BLaER1 (cell line): ENCODE measurements around the gene CBX1.
A peak's percentile ranks its signal among the peaks of the same experiment; 100 is the strongest.

Experiments
- H3K27ac ChIP-seq: shearing (Covaris generic); formaldehyde crosslinking; 2 replicates; pipeline ENCODE4 v1.8.1; 2022
- H3K27me3 ChIP-seq: shearing (Covaris generic); formaldehyde crosslinking; 2 replicates; pipeline ENCODE4 v1.8.1; 2022
- H3K36me3 ChIP-seq: shearing (Covaris generic); formaldehyde crosslinking; 2 replicates; pipeline ENCODE4 v1.8.1; 2022
- H3K4me1 ChIP-seq: shearing (Covaris generic); formaldehyde crosslinking; 2 replicates; pipeline ENCODE4 v1.8.1; 2022
- H3K4me2 ChIP-seq: shearing (Covaris generic); formaldehyde crosslinking; 2 replicates; pipeline ENCODE4 v1.8.1; 2022
- H3K4me3 ChIP-seq: shearing (Covaris generic); formaldehyde crosslinking; 2 replicates; pipeline ENCODE4 v1.8.1; 2022
- H3K9ac ChIP-seq: shearing (Covaris generic); formaldehyde crosslinking; 2 replicates; pipeline ENCODE4 v1.8.1; 2022
- H3K9me3 ChIP-seq: shearing (Covaris generic); formaldehyde crosslinking; 2 replicates; pipeline ENCODE4 v1.8.1; 2022
- H4K20me1 ChIP-seq: shearing (Covaris generic); formaldehyde crosslinking; 2 replicates; pipeline ENCODE4 v1.8.1; 2022
- Cebpa-rat ChIP-seq: shearing (Covaris generic); IDR thresholded peaks from 2 replicates; pipeline ENCODE4 v1.8.1; 2022

Gene CBX1

GRCh38 chr17:48106802-48107136 is 5.5 kb upstream of the CBX1 start:
- Histone ChIP-seq H3K27me3 (no peaks in the 10 kb centered on the region), H3K27ac (no peak overlapping the region), H3K4me1 (peaks cover 72% of the 10 kb centered on the region), H3K36me3 (no peaks in the 10 kb centered on the region), H3K9ac (peak overlapping the region; percentile 80), H3K4me2 (peak overlapping the region; percentile 86), H3K9me3 (peaks cover 11% of the 10 kb centered on the region; the same call in 1 of the 2 replicates), H4K20me1 (peaks cover 6% of the 10 kb centered on the region; the same call in 1 of the 2 replicates), H3K4me3 (peak overlapping the region; percentile 77)
- TF ChIP-seq Cebpa-rat: no peak

GRCh38 chr17:48104440-48104839 is 3.2 kb upstream of the CBX1 start:
- H3K4me2 ChIP-seq: no peak overlapping the region
- H3K9me3 ChIP-seq: peaks cover 11% of the 10 kb centered on the region; the same call in 1 of the 2 replicates
- H3K4me1 ChIP-seq: peaks cover 64% of the 10 kb centered on the region
- H3K4me3 ChIP-seq: no peak overlapping the region
- no peaks in the 10 kb centered on the region for H3K27me3 ChIP-seq
- H4K20me1 ChIP-seq: peaks cover 14% of the 10 kb centered on the region
- H3K9ac ChIP-seq: no peak overlapping the region
- no peaks in the 10 kb centered on the region for H3K36me3 ChIP-seq
- no peak for TF ChIP-seq Cebpa-rat
- H3K27ac ChIP-seq: no peak overlapping the region

DNA sequence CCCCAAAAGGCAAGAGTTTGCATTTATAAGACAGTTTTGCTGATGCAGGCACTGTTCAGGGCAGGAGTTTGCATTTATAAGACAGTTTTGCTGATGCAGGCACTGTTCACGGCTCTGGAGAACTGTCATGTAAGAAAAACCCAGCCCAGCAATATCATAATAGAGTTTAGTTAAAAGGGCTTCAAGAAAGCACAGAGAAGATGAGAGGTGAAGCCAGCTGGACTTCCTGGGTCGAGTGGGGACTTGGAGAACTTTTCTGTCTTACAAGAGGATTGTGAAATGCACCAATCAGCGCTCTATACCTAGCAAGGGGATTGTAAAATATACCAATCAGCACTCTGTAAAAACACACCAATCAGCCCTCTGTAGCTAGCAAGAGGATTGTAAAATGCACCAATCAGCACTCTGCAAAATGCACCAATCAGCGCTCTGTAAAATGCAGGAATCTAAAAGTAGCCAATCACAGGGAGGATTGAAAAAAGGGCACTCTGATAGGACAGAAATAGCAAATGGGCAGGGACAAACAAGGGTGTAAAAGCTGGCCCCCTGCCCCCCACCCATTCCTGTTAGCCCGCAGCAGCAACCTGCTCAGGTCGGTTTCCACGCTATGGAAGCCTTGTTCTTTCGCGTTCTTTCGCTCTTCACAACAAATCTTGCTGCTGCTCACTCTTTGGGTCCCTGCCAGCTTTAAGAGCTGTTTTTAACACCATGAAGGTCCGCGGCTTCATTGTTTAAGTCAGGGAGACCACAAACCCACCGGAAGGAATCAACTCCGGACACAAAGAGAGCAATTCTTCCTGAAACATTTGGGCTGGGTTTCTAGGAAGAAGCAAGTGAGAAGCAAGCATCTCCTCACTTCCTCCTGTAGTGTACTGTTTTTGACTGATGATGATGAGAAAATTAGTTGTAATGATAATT is 1.8 kb upstream of the CBX1 start:
- no peaks in the 10 kb centered on the region for H3K27me3 ChIP-seq
- H3K9ac ChIP-seq: no peak overlapping the region
- H4K20me1 ChIP-seq: peaks cover 28% of the 10 kb centered on the region
- H3K27ac ChIP-seq: no peak overlapping the region
- 0 out of 2 replicates have a peak, but pooled peaks cover 5% of the 10 kb centered on the region for H3K36me3 ChIP-seq
- H3K4me3 ChIP-seq: peak overlapping the region; percentile 95; the same call in 1 of the 2 replicates
- H3K4me1 ChIP-seq: peaks cover 59% of the 10 kb centered on the region
- H3K9me3 ChIP-seq: peaks cover 11% of the 10 kb centered on the region; the same call in 1 of the 2 replicates
- no peak for TF ChIP-seq Cebpa-rat
- H3K4me2 ChIP-seq: peak overlapping the region; percentile 96

DNA sequence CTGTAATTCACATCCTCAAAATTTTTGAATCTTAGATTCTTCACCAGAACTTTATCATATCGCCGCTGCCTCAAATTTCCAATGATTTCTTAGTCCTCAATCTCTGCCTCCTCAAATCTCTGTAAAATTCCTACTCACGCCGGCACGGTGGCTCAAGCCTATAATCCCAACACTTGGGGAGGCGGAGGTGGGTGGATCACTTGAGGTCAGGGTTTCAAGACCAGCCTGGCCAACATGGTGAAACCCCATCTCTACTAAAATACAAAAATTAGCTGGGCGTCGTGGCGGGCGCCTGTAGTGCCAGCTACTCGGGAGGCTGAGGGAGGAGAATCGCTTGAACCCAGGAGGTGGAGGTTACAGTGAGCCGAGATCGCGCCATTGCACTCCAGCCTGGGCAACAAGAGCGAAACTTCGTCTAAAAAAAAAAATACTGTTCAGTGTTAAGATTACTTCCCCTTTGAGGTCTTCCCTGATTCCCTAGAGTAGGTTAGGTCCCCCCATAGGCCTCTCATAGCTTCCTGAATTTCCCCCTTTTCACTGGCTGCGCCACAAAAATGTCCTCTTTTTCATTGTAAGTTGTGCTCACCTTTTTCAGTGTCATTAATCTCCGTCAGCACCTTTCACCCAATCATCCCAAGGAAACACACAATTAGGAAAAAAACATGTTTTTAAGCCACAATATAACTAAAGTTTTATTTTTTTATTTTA is 919 bp upstream of the CBX1 start:
- H3K36me3 ChIP-seq: peaks cover 8% of the 10 kb centered on the region; the same call in 1 of the 2 replicates
- H3K27me3 ChIP-seq: no peaks in the 10 kb centered on the region
- H3K9ac ChIP-seq: no peak overlapping the region
- TF ChIP-seq Cebpa-rat: no peak
- H3K9me3 ChIP-seq: peaks cover 11% of the 10 kb centered on the region; the same call in 1 of the 2 replicates
- H3K4me1 ChIP-seq: peaks cover 63% of the 10 kb centered on the region
- H4K20me1 ChIP-seq: peaks cover 37% of the 10 kb centered on the region
- H3K4me2 ChIP-seq: peak overlapping the region; percentile 96
- H3K27ac ChIP-seq: no peak overlapping the region
- H3K4me3 ChIP-seq: peak overlapping the region; percentile 95

- peak overlapping the region; percentile 95 for H3K4me3 ChIP-seq
- H3K36me3 ChIP-seq: peaks cover 24% of the 10 kb centered on the region
- peak overlapping the region; percentile 90 for H3K9ac ChIP-seq
- H3K27ac ChIP-seq: peak overlapping the region; percentile 91
- H3K9me3 ChIP-seq: peaks cover 11% of the 10 kb centered on the region; the same call in 1 of the 2 replicates
- peak overlapping the region; percentile 96 for H3K4me2 ChIP-seq
- H4K20me1 ChIP-seq: peaks cover 53% of the 10 kb centered on the region
- H3K27me3 ChIP-seq: no peaks in the 10 kb centered on the region
- H3K4me1 ChIP-seq: peaks cover 60% of the 10 kb centered on the region
- TF ChIP-seq Cebpa-rat: no peak
Measured at GRCh38 chr17:48100591-48101011, 677 bp downstream of the CBX1 start.

DNA sequence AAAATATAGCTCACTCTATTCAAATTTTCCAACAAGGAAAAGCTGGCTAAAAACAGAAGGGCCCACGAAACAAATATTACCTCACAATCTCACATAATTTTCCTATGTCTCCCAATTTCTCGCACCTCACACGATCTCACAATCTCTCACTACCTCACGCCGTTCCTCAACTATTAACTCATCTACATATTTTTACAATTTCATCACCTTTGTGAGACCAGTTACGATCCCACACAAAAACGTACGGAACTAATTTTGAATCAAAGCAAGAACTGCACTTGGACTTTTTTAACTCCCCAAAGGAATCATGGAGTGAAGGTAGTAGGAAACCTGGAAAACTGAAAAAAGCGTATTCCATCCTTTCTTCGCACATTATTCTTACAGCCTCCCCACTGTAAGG is 1.1 kb downstream of the CBX1 start:
- Histone ChIP-seq H3K9ac (peak overlapping the region; percentile 90), H3K27ac (peak overlapping the region; percentile 91; the same call in 1 of the 2 replicates), H3K27me3 (no peaks in the 10 kb centered on the region), H3K4me1 (peaks cover 60% of the 10 kb centered on the region), H4K20me1 (peaks cover 57% of the 10 kb centered on the region), H3K4me2 (peak overlapping the region; percentile 96), H3K9me3 (peaks cover 11% of the 10 kb centered on the region; the same call in 1 of the 2 replicates), H3K36me3 (peaks cover 29% of the 10 kb centered on the region), H3K4me3 (peak overlapping the region; percentile 95)
- no peak for TF ChIP-seq Cebpa-rat

DNA sequence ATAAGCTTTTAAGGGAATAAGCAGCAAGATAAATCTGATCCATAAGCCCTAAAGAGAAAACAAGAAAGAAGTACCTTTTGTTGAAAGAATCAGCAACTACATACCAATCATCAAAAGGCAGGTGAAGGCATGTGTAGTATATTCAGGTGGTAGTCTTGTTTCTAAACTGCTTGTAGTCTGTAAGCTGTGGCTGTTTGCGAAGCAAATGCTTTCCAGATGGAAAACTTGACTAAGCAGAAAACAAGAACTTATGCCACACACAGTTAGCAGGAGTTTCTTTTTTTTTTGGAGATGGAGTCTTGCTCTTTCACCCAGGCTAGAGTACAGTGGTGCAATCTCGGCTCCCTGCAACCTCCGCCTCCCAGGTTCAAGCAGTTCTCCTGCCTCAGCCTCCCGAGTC is 5.7 kb downstream of the CBX1 start:
- Histone ChIP-seq H3K27me3 (no peaks in the 10 kb centered on the region), H4K20me1 (peaks cover 100% of the 10 kb centered on the region), H3K27ac (no peak overlapping the region), H3K4me3 (no peak overlapping the region), H3K36me3 (peaks cover 74% of the 10 kb centered on the region), H3K9ac (no peak overlapping the region), H3K9me3 (no peaks in the 10 kb centered on the region), H3K4me1 (peaks cover 34% of the 10 kb centered on the region), H3K4me2 (no peak overlapping the region)
- TF ChIP-seq Cebpa-rat: no peak

DNA sequence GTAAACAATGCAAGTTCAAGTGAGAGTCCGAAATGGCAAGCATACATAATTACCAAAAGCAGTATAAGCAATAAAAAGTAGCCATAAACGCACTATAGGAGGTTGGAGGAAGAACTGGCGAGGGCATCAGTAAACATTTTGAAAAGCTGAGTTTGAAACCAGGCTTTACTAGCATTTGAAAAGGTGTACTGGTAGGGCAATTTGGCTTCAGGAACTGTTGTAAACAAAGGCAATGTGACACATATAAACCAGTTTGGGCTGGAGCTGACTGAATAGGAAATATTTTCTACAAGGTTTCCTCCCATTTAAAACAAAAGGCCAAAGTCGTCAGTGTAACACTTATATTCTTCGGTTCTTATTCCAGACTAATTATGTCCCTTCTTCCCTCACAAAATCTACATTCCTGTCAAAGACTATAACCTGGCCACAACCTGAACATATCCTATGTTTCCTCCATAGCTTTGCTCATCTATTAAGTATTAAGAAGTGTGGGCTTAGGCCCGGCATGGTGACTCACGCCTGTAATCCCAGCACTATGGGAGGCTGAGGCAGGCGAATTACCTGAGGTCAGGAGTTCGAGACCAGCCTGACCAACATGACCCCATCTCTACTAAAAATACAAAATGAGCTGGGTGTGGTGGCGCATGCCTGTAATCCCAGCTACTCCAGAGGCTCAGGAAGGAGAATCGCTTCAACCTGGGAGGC is 7.8 kb downstream of the CBX1 start:
- Histone ChIP-seq H3K36me3 (peaks cover 93% of the 10 kb centered on the region), H3K4me2 (no peak overlapping the region), H3K9me3 (no peaks in the 10 kb centered on the region), H4K20me1 (peaks cover 100% of the 10 kb centered on the region), H3K27me3 (no peaks in the 10 kb centered on the region), H3K9ac (no peak overlapping the region), H3K27ac (no peak overlapping the region), H3K4me1 (peaks cover 18% of the 10 kb centered on the region), H3K4me3 (no peak overlapping the region)
- TF ChIP-seq Cebpa-rat: no peak

- no peak for TF ChIP-seq Cebpa-rat
- H3K4me1 ChIP-seq: peaks cover 15% of the 10 kb centered on the region
- H4K20me1 ChIP-seq: peaks cover 99% of the 10 kb centered on the region
- H3K36me3 ChIP-seq: peaks cover 44% of the 10 kb centered on the region
- no peaks in the 10 kb centered on the region for H3K9me3 ChIP-seq
- no peak overlapping the region for H3K27ac ChIP-seq
- no peak overlapping the region for H3K4me2 ChIP-seq
- no peaks in the 10 kb centered on the region for H3K27me3 ChIP-seq
- H3K9ac ChIP-seq: no peak overlapping the region
- no peak overlapping the region for H3K4me3 ChIP-seq
Measured at GRCh38 chr17:48084932-48085331, 16.3 kb downstream of the CBX1 start.
